ENCODE data around the gene SCYGR8. TPM values are rescaled to one million over a fixed set of nuclear protein-coding genes. Genes with fewer than 3 reads are reported as not detected.

The SCYGR8 gene
- total and polyA plus RNA-seq, 10 of the 15 experiments (the other 5 are each of a cell fraction or from before 2014, with no cell fraction given) = not detected

DNA sequence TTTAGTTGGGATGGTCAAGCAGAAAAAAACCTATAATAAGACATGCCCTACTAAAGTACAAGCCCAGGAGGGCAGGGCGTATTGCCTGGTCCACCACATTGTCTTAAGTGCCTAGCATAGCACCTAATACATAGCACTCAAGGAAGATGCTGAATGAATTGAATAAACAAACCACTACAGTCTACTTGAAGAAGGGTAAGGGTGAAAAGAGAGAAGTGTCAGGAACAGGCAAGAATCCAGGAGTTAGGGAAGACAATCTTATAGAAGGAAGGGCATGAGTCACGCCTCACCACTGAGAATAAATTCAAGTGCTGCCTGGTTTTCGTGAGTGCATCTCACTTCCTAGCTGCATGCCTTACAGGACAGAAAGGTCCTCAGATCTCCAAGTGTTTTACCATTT lies 41.7 kb upstream of the SCYGR8 start:
- Histone ChIP-seq H3K9me3 (replicated peaks; ENCODE audit: control insufficient read depth, insufficient read depth, low read length) (no peaks in the 10 kb centered on the region), H4K20me1 (ENCODE audit: control insufficient read depth, insufficient read depth) (no peaks in the 10 kb centered on the region), H3K4me3 (no peak overlapping the region), H3K4me2 (ENCODE audit: control insufficient read depth, insufficient read depth) (no peak overlapping the region), H3K9ac (ENCODE audit: control insufficient read depth, insufficient read depth, low read length) (no peak overlapping the region), H3K4me1 (ENCODE audit: control insufficient read depth, insufficient read depth, low read length) (no peaks in the 10 kb centered on the region), H3K27ac (ENCODE audit: control insufficient read depth, insufficient read depth) (no peak overlapping the region), H3K27me3 (replicated peaks in 1 of 2; ENCODE audit: control insufficient read depth in 2 of 2, insufficient read depth in 2 of 2, low read length in 1 of 2) (peaks cover 3 to 5% of the 10 kb centered on the region in 2 experiments; a peak in 2 of 4 replicates), H3K79me2 (ENCODE audit: control insufficient read depth, insufficient read depth, low read length) (no peaks in the 10 kb centered on the region), H2AFZ (ENCODE audit: control insufficient read depth, low read depth, low read length) (no peak overlapping the region), H3K36me3 (ENCODE audit: control insufficient read depth in 2 of 2, insufficient read depth in 2 of 2, low read length in 1 of 2) (no peaks in the 10 kb centered on the region)
- DNase-seq (ENCODE audit: low read depth, low spot score) (no peak), FAIRE-seq (no peak), ATAC-seq (no peak)
- ChIA-PET CTCF (interaction anchor here (0.6 to 1.5 kb wide), 3 partner anchors 46 to 1280 kb away, joined by 3 to 4 read pairs (median 3); no protein-coding TSS in a partner anchor), SMC1A (ENCODE audit: uncharacterized antibody, unreplicated experiment) (no interaction called here), POLR2A (no interaction called here), RAD21 (ENCODE audit: unreplicated experiment) (no interaction called here)
- 11% methylated on average over 3 of the region's 3 CpGs for WGBS (ENCODE audit: insufficient coverage, insufficient replicate concordance, low lambda C conversion rate, missing lambda C conversion rate)
- no peak for TF ChIP-seq SP1 (IDR thresholded peaks at IDR 0.05; ENCODE audit: low read depth, low read length)
- in situ Hi-C loops (cut with MboI) = no loop called here
- BruUV-seq (replicated peaks) = no TSS peak
- intact Hi-C loops (cut with micrococcal nuclease; ENCODE audit: unreplicated experiment) = no loop called here

DNA sequence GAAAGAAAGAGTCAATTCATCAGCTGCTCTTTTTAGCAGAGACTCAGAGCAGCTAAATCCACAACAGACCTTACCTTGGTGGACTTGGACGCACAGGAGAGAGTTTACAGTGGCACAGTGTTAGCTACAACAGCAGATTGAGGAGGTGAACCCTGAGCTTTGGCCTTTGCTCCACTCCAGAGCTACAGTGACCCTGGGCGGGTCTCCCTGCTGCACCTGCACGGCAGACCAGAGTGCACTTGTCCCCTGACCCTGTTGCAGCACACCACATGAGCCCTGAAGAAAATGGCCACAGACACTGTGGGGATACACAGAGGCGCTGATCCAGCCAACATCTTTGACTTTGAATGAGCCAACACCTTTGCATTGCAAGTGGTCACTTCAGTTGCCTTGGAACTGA lies 38.8 kb upstream of the SCYGR8 start:
- ATAC-seq (no peak), DNase-seq (ENCODE audit: low read depth, low spot score) (no peak), FAIRE-seq (no peak)
- RAD21 ChIA-PET (ENCODE audit: unreplicated experiment) = no interaction called here
- Histone ChIP-seq H3K79me2 (ENCODE audit: control insufficient read depth, insufficient read depth, low read length) (no peaks in the 10 kb centered on the region), H3K4me2 (ENCODE audit: control insufficient read depth, insufficient read depth) (no peak overlapping the region), H3K36me3 (ENCODE audit: control insufficient read depth in 2 of 2, insufficient read depth in 2 of 2, low read length in 1 of 2) (no peaks in the 10 kb centered on the region), H3K9ac (ENCODE audit: control insufficient read depth, insufficient read depth, low read length) (no peak overlapping the region), H3K9me3 (replicated peaks; ENCODE audit: control insufficient read depth, insufficient read depth, low read length) (no peaks in the 10 kb centered on the region), H3K27ac (ENCODE audit: control insufficient read depth, insufficient read depth) (no peak overlapping the region), H3K27me3 (replicated peaks in 1 of 2; ENCODE audit: control insufficient read depth in 2 of 2, insufficient read depth in 2 of 2, low read length in 1 of 2) (peaks cover 0 to 5% of the 10 kb centered on the region in 2 experiments; a peak in 1 of 4 replicates), H2AFZ (ENCODE audit: control insufficient read depth, low read depth, low read length) (no peak overlapping the region), H3K4me3 (no peak overlapping the region), H4K20me1 (ENCODE audit: control insufficient read depth, insufficient read depth) (no peaks in the 10 kb centered on the region), H3K4me1 (ENCODE audit: control insufficient read depth, insufficient read depth, low read length) (no peaks in the 10 kb centered on the region)
- no TSS peak for BruUV-seq (replicated peaks)
- POLR2A ChIA-PET = no interaction called here
- no peak for TF ChIP-seq NRF1 (conservative IDR thresholded peaks at IDR 0.05; ENCODE audit: low read depth, low read length)
- TF ChIP-seq ZZZ3 (IDR thresholded peaks at IDR 0.05; ENCODE audit: control insufficient read depth, insufficient read length, low read depth) = no peak
- no peak for TF ChIP-seq WRNIP1 (IDR thresholded peaks at IDR 0.05; ENCODE audit: borderline replicate concordance, low read depth, low read length)
- TF ChIP-seq RAD51 (IDR thresholded peaks at IDR 0.05) = no peak
- no peak for TF ChIP-seq PML (IDR thresholded peaks at IDR 0.05; ENCODE audit: low read length)
- TF ChIP-seq POLR2A (IDR thresholded peaks at IDR 0.05; ENCODE audit: low read depth, low read length) = no peak
- TF ChIP-seq BMI1 (IDR thresholded peaks at IDR 0.05; ENCODE audit: borderline replicate concordance) = no peak
- CTCF ChIA-PET = interaction anchor here (1.5 kb wide), 1 partner anchor 156 kb away, joined by 5 read pairs; no protein-coding TSS in a partner anchor
- intact Hi-C loops (cut with micrococcal nuclease; ENCODE audit: unreplicated experiment) (no loop called here), in situ Hi-C loops (cut with MboI) (no loop called here)
- WGBS (ENCODE audit: insufficient coverage, insufficient replicate concordance, low lambda C conversion rate, missing lambda C conversion rate) = 30% methylated on average over 4 of the region's 4 CpGs
- SMC1A ChIA-PET (ENCODE audit: uncharacterized antibody, unreplicated experiment) = interaction anchor here (1.0 to 1.5 kb wide), 2 partner anchors 9 to 155 kb away, joined by 3 read pairs; no protein-coding TSS in a partner anchor
